HL-60 (cell line): Measurements from ENCODE around the gene VIPAS39.
A peak's percentile ranks its signal among the peaks of the same experiment; 100 is the strongest.

ENCODE experiments used
- DNase-seq, 2 experiments: peaks; one replicate each; pipeline ENCODE4 v3.0.0-alpha.2; 2010 to 2020; ENCODE audit warnings: low read depth in 1 of 2, low spot score in 1 of 2
- H3K27ac ChIP-seq: fragments of 250-450 bp; sonication (Bioruptor Pico); replicated peaks from 2 replicates; pipeline ENCODE4 v1.5.1; 2020; ENCODE audit warnings: mild to moderate bottlenecking, moderate library complexity
- H3K27me3 ChIP-seq: fragments of 250-450 bp; sonication (Bioruptor Pico); 2 replicates; pipeline ENCODE4 v1.5.1; 2021; ENCODE audit warnings: mild to moderate bottlenecking, moderate library complexity; ENCODE audit not compliant: insufficient read depth, poor library complexity, severe bottlenecking
- H3K4me3 ChIP-seq: replicated peaks from 2 replicates; pipeline ENCODE4 v1.5.1; 2011; ENCODE audit warnings: mild to moderate bottlenecking, control low read depth, low read length; ENCODE audit not compliant: insufficient read depth
- GABPA ChIP-seq: IDR thresholded peaks from 2 replicates; pipeline ENCODE4 v1.6.1; 2012; ENCODE audit warnings: low read depth
- POLR2AphosphoS5 ChIP-seq: IDR thresholded peaks from 2 replicates; pipeline ENCODE4 v1.6.1; 2012; ENCODE audit warnings: low read depth
- SPI1 ChIP-seq: IDR thresholded peaks from 2 replicates; pipeline ENCODE4 v1.6.1; 2012; ENCODE audit warnings: low read depth, mild to moderate bottlenecking, borderline replicate concordance
- TF ChIP-seq, protein P1 (sequence below): IDR thresholded peaks from one replicate; pipeline ENCODE4 v1.5.1; 2011; ENCODE audit warnings: low read length, control low read depth, inconsistent platforms; ENCODE audit not compliant: insufficient read depth
- TF ChIP-seq, protein P2 (sequence below): IDR thresholded peaks from 2 replicates; pipeline ENCODE4 v1.6.1; 2012; ENCODE audit warnings: low read depth; ENCODE audit not compliant: insufficient replicate concordance

Gene VIPAS39

DNA sequence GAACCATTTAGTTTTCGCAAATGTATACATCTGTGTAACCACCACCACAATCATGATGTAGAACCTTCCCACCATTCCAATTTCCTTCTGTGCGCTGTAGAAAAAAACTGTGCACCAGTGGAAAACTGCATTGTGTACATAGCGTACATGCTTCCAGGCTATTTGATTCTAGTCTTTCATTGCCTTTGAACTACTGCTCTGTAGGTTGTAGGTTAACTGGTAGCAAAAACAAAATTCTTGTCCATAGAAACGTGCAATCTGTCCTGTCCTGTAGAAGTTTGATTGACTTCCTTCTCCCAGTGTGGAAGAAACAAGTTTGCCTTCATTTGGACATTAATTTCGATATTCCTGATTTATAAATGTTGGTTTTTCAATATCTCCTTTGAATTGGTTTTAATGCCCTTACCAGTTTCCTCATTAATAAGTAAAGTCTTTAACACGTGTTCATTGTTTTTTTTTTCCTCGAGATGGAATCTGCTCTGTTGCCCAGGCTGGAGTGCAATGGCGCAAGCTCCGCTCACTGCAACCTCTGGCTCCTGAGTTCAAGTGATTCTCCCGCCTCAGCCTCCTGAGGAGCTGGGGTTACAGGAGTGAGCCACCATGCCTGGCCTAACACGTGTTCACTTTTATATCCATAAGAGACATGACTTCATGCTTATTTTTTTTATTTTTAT lies 44.8 kb upstream of the VIPAS39 start:
- TF ChIP-seq GABPA = no peak
- TF ChIP-seq, protein P1, sequence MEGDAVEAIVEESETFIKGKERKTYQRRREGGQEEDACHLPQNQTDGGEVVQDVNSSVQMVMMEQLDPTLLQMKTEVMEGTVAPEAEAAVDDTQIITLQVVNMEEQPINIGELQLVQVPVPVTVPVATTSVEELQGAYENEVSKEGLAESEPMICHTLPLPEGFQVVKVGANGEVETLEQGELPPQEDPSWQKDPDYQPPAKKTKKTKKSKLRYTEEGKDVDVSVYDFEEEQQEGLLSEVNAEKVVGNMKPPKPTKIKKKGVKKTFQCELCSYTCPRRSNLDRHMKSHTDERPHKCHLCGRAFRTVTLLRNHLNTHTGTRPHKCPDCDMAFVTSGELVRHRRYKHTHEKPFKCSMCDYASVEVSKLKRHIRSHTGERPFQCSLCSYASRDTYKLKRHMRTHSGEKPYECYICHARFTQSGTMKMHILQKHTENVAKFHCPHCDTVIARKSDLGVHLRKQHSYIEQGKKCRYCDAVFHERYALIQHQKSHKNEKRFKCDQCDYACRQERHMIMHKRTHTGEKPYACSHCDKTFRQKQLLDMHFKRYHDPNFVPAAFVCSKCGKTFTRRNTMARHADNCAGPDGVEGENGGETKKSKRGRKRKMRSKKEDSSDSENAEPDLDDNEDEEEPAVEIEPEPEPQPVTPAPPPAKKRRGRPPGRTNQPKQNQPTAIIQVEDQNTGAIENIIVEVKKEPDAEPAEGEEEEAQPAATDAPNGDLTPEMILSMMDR = no peak
- TF ChIP-seq, protein P2, sequence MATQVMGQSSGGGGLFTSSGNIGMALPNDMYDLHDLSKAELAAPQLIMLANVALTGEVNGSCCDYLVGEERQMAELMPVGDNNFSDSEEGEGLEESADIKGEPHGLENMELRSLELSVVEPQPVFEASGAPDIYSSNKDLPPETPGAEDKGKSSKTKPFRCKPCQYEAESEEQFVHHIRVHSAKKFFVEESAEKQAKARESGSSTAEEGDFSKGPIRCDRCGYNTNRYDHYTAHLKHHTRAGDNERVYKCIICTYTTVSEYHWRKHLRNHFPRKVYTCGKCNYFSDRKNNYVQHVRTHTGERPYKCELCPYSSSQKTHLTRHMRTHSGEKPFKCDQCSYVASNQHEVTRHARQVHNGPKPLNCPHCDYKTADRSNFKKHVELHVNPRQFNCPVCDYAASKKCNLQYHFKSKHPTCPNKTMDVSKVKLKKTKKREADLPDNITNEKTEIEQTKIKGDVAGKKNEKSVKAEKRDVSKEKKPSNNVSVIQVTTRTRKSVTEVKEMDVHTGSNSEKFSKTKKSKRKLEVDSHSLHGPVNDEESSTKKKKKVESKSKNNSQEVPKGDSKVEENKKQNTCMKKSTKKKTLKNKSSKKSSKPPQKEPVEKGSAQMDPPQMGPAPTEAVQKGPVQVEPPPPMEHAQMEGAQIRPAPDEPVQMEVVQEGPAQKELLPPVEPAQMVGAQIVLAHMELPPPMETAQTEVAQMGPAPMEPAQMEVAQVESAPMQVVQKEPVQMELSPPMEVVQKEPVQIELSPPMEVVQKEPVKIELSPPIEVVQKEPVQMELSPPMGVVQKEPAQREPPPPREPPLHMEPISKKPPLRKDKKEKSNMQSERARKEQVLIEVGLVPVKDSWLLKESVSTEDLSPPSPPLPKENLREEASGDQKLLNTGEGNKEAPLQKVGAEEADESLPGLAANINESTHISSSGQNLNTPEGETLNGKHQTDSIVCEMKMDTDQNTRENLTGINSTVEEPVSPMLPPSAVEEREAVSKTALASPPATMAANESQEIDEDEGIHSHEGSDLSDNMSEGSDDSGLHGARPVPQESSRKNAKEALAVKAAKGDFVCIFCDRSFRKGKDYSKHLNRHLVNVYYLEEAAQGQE = no peak
- TF ChIP-seq POLR2AphosphoS5 = no peak
- TF ChIP-seq SPI1 = no peak
- H3K4me3 ChIP-seq = no peak overlapping the region
- no peaks in the 10 kb centered on the region for H3K27me3 ChIP-seq
- no peak overlapping the region for H3K27ac ChIP-seq
- no peak for DNase-seq

DNA sequence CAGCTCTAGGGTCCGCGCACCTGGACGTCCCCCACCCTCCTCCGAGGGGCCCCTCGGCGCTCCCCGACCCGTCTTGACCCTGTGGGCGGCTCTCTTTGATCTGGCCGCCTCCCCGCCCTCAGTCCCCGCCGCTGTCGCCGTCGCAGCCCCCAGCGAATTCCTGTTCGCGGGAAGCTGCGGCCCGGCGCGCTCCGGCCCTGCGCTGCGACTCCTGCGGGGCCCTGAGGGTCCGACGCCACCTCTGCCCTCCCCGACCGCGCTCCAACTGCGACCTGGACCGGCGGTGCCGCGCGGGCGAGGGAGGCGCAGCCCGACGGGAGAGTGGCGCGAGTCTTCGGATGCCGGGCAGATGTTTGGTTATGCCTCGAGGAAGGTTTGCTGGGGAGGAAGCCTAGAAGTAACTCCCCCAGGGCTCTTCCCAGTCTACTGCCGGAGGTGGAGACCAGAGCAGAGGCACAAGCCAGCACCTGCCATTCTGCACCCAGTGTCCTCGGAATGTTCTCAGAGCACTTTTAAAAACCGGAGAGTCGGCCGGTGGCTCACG lies 41.7 kb upstream of the VIPAS39 start:
- Histone ChIP-seq H3K27ac (no peak overlapping the region), H3K4me3 (peak overlapping the region; percentile 32), H3K27me3 (no peaks in the 10 kb centered on the region)
- no peak for TF ChIP-seq SPI1
- no peak for DNase-seq

DNA sequence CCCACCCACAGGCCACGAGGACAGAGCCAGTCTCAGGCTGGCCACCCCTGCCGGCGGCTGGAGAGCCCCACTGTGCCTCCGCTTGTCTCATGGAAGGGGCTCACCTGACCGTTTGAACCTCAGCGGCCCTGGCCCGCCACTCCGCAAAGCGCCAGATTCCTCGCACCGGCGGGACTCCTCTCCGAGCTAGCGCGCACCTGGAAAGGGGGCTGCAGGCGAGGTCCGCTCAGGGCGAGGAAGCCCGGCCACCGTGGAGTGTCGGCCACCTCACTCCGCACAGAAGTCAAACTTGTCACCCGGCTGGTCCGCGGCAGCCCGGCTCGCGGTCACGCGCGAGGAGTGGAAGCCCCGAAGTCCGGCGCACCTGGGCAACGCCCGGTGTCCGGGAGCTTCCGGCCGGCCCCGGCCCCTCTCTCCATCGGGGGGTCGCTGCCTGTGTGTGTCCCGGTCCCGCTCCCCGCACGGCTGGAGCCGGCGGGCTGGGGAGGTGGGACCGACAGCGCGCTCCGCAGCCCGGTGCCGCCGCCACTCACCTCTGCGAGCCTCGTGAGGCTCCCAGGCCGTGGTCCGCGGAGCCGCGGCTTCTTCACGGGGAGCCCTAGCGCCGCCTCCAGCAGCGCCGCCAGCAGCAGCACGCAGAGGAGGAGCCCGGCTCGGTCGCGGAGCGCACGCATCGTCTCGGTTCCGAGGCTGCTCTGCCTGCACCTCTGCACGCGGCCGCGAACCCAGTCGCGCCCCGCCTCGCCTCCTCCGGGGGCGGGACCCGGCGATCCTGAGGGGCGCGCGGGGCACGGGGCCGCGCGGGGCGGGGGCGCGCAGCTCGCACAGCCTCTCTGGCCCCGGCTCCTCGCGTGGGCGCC lies 40.9 kb upstream of the VIPAS39 start, which contains the start of gene ISM2:
Gene ISM2, minus strand, starts transcription at position 697 of the 860 bp plus-strand sequence. Its CDS starts 23 bp downstream, at position 674.
- H3K27me3 ChIP-seq = no peaks in the 10 kb centered on the region
- TF ChIP-seq GABPA (no peak), SPI1 (no peak), POLR2AphosphoS5 (no peak)
- TF ChIP-seq, protein P2 = no peak
- TF ChIP-seq, protein P1 = no peak
- peak within 1 kb of the TSS; percentile 32 for H3K4me3 ChIP-seq
- peak in 1 of 2 experiments; percentile 3 for DNase-seq
- H3K27ac ChIP-seq = no peak within 1 kb of the TSS

DNA sequence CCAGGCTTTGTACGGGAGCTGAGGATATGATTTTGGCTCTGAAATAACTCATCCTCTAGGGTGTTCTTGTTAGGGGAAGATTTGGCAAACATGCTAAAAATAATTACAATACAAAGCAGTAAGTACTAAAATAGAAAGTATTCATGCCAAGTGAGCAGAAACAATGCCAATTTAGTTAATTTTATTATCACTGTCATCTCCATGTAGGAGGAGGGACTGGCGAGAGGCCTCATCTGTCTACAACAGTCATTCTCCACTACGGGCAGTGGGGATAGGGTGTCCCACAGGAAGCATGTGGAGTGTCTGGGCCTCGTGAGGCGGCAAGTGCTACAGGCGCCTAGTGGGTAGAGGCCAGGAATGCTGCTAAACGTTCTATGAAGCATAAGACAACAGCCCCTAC lies 37.9 kb upstream of the VIPAS39 start:
- TF ChIP-seq, protein P1 = no peak
- TF ChIP-seq POLR2AphosphoS5 (no peak), SPI1 (no peak), GABPA (no peak)
- TF ChIP-seq, protein P2 = no peak
- H3K4me3 ChIP-seq = no peak overlapping the region
- DNase-seq = no peak
- no peaks in the 10 kb centered on the region for H3K27me3 ChIP-seq
- no peak overlapping the region for H3K27ac ChIP-seq
